CD4-positive, alpha-beta T cell (primary cell): ENCODE measurements around the gene FILIP1L. TPM values are rescaled to one million over a fixed set of nuclear protein-coding genes. Genes with fewer than 3 reads are reported as not detected.

ENCODE experiments used
- ATAC-seq: fragments of 200-7000 bp; cut with Tn5 transposase; one replicate; pipeline ENCODE4 v1.10.0; 2022; ENCODE audit warnings: mild to moderate bottlenecking; ENCODE audit not compliant: poor library complexity
- CTCF ChIA-PET: fragments of 350-600 bp; sonication (Branson Sonifier 250); formaldehyde crosslinking; loops from one replicate; lab custom pipeline; 2021; ENCODE audit warnings: antibody characterized with exemption, inconsistent platforms; lab: Charles Lee
- POLR2A ChIA-PET: fragments of 350-600 bp; sonication (Branson Sonifier 250); formaldehyde crosslinking; loops from one replicate; lab custom pipeline; 2021; ENCODE audit warnings: antibody characterized with exemption, inconsistent platforms; lab: Charles Lee
- DNase-seq, 14 experiments: peaks; one replicate each; pipeline ENCODE4 v3.0.0-alpha.2; 2013 to 2020; ENCODE audit warnings: mixed read lengths in 2 of 14
- H3K27ac ChIP-seq, 2 donors: one replicate each; pipeline versions ENCODE4 v1.5.1 to v1.7.0; 2013; ENCODE audit warnings: low read length in 2 of 2, low read depth in 1 of 2, mild to moderate bottlenecking in 1 of 2
- H3K27me3 ChIP-seq, 2 experiments: 1 replicate in 1 of 2; 2 replicates in 1 of 2; pipeline versions ENCODE4 v1.6.1 to v1.7.0; 2013; ENCODE audit warnings: low read length in 2 of 2, control low read depth in 1 of 2, mild to moderate bottlenecking in 1 of 2, moderate library complexity in 1 of 2; ENCODE audit not compliant: insufficient read depth in 2 of 2, control insufficient read depth in 1 of 2
- H3K36me3 ChIP-seq: one replicate; pipeline ENCODE4 v1.6.1; 2013; ENCODE audit warnings: low read length, control low read depth; ENCODE audit not compliant: insufficient read depth
- H3K4me1 ChIP-seq: one replicate; pipeline ENCODE4 v1.6.1; 2013; ENCODE audit warnings: low read length, control low read depth; ENCODE audit not compliant: insufficient read depth
- H3K4me3 ChIP-seq: one replicate; pipeline ENCODE4 v1.5.1; 2013; ENCODE audit warnings: mild to moderate bottlenecking, low read length, moderate library complexity
- H3K9me3 ChIP-seq, 2 experiments: 1 replicate in 1 of 2; 2 replicates in 1 of 2; pipeline versions ENCODE4 v1.6.1 to v1.7.0; 2013; ENCODE audit warnings: low read length in 2 of 2, mild to moderate bottlenecking in 2 of 2, control low read depth in 1 of 2, moderate library complexity in 1 of 2; ENCODE audit not compliant: control insufficient read depth in 1 of 2, insufficient read depth in 1 of 2
- H3K27ac Mint-ChIP-seq: one replicate; pipeline ENCODE4 v1.8.0; 2020; ENCODE audit warnings: mixed read lengths
- H3K27me3 Mint-ChIP-seq: one replicate; pipeline ENCODE4 v1.8.0; 2021; ENCODE audit warnings: mixed read lengths
- H3K36me3 Mint-ChIP-seq: one replicate; pipeline ENCODE4 v1.8.0; 2021; ENCODE audit warnings: low read depth, mixed read lengths
- H3K4me1 Mint-ChIP-seq: one replicate; pipeline ENCODE4 v1.8.0; 2021; ENCODE audit warnings: low read depth, mixed read lengths
- H3K4me3 Mint-ChIP-seq: one replicate; pipeline ENCODE4 v1.8.0; 2020; ENCODE audit warnings: mild to moderate bottlenecking, mixed read lengths
- H3K9me3 Mint-ChIP-seq: one replicate; pipeline ENCODE4 v1.8.0; 2020; ENCODE audit warnings: mixed read lengths
- intact Hi-C, 2 experiments: fragments of 100-400 bp; cut with DNase I in 1 of 2; cut with micrococcal nuclease in 1 of 2; formaldehyde crosslinking; loops; one replicate each; pipeline versions ENCODE4 v1.15.1 to v1.9.0; 2023 to 2025; cut with DNase I, micrococcal nuclease
- total RNA-seq, 174 experiments: library from RNA in 2 of 174; stranded (reverse) in 2 of 174; gene quantifications; one replicate each; pipeline ENCODE4 v1.2.3 and lab custom pipeline; 2021 to 2026
- TF ChIP-seq, protein P1 (sequence below): fragments of 200-600 bp; IDR thresholded peaks from one replicate; pipeline ENCODE4 v1.8.0; 2022; ENCODE audit warnings: antibody characterized with exemption, mild to moderate bottlenecking

Gene FILIP1L
- total RNA-seq, 2 experiments from 2014 or later, result 0.08 to 0.28 TPM

DNA sequence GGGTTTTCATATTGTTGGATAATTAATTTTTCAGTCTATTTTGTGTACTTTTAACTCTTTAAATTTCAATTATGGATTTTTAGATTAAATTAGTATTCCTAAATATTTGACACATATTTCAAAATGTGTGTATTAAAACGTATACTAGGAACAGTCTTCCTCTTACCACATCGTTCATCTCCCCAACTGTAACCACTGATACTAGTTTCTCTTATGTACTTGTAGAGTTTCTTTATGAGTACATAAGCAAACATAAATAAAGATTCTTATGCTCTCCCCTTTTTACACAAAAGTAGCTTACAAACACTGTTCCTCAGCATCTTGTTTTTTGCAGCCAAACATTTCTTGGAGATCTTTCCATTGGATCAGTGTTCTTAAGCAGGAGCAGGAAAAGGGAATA lies 250.7 kb downstream of the FILIP1L start:
- Histone ChIP-seq H3K9me3 (no peaks in the 10 kb centered on the region), H3K4me3 (no peak overlapping the region), H3K27me3 (no peaks in the 10 kb centered on the region), H3K36me3 (no peaks in the 10 kb centered on the region), H3K4me1 (peaks cover 6% of the 10 kb centered on the region), H3K27ac (no peak overlapping the region)
- peaks cover 41% of the 10 kb centered on the region for H3K4me1 Mint-ChIP-seq
- H3K27me3 Mint-ChIP-seq, result no peaks in the 10 kb centered on the region
- no peak overlapping the region for H3K27ac Mint-ChIP-seq
- H3K4me3 Mint-ChIP-seq, result no peak overlapping the region
- TF ChIP-seq, protein P1, sequence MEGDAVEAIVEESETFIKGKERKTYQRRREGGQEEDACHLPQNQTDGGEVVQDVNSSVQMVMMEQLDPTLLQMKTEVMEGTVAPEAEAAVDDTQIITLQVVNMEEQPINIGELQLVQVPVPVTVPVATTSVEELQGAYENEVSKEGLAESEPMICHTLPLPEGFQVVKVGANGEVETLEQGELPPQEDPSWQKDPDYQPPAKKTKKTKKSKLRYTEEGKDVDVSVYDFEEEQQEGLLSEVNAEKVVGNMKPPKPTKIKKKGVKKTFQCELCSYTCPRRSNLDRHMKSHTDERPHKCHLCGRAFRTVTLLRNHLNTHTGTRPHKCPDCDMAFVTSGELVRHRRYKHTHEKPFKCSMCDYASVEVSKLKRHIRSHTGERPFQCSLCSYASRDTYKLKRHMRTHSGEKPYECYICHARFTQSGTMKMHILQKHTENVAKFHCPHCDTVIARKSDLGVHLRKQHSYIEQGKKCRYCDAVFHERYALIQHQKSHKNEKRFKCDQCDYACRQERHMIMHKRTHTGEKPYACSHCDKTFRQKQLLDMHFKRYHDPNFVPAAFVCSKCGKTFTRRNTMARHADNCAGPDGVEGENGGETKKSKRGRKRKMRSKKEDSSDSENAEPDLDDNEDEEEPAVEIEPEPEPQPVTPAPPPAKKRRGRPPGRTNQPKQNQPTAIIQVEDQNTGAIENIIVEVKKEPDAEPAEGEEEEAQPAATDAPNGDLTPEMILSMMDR, result no peak
- intact Hi-C loops, result no loop called here
- ChIA-PET POLR2A (no interaction called here), CTCF (no interaction called here)
- no peaks in the 10 kb centered on the region for H3K9me3 Mint-ChIP-seq
- H3K36me3 Mint-ChIP-seq, result no peaks in the 10 kb centered on the region
- ATAC-seq (no peak), DNase-seq (no peak)

DNA sequence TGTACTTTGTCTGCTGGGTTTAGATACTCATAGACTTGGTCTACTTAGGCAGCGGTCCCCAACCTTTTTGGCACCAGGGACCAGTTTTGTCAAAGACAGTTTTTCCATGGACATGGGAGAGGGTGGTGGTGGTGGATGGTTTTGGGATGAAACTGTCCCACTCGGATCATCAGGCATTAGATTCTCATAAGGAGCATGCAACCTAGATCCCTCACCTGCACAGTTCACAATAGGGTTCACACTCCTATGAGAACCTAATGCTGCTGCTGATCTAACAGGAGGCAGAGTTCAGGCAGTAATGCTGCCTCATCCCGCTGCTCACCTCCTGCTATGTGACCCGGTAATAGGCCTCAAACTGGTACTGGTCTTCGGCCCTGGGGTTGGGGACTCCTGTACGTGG lies 251.3 kb downstream of the FILIP1L start:
- Histone ChIP-seq H3K36me3 (no peaks in the 10 kb centered on the region), H3K4me3 (no peak overlapping the region), H3K27me3 (no peaks in the 10 kb centered on the region), H3K9me3 (no peaks in the 10 kb centered on the region), H3K27ac (no peak overlapping the region), H3K4me1 (peaks cover 6% of the 10 kb centered on the region)
- TF ChIP-seq, protein P1, result no peak
- no peak overlapping the region for H3K27ac Mint-ChIP-seq
- CTCF ChIA-PET, result no interaction called here
- H3K4me3 Mint-ChIP-seq, result no peak overlapping the region
- POLR2A ChIA-PET, result no interaction called here
- peaks cover 37% of the 10 kb centered on the region for H3K4me1 Mint-ChIP-seq
- H3K27me3 Mint-ChIP-seq, result no peaks in the 10 kb centered on the region
- intact Hi-C loops, result no loop called here
- H3K9me3 Mint-ChIP-seq, result no peaks in the 10 kb centered on the region
- no peaks in the 10 kb centered on the region for H3K36me3 Mint-ChIP-seq
- ATAC-seq, result no peak
- no peak for DNase-seq

DNA sequence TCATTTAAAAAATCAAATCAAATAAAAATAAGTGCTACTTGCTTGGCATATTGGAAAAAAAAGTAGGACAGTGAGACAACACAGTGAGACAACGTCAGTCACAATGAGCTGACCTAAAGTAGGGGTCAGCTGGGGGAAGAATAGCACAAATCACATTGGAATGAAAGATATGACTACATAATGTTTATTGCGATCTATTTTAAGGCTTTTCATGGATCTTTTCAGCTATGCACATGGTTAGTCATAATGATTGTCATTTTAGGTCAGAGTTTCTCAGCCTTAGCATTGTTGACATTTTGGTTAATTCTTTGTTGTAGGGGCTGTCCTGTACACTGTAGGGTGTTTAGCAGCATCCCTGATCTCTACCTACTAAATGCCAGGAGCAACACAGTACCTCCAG lies 252.1 kb downstream of the FILIP1L start:
- peaks cover 6% of the 10 kb centered on the region for H3K4me1 ChIP-seq
- DNase-seq (no peak), ATAC-seq (no peak)
- Mint-ChIP-seq H3K36me3 (no peaks in the 10 kb centered on the region), H3K9me3 (no peaks in the 10 kb centered on the region), H3K4me1 (peaks cover 29% of the 10 kb centered on the region), H3K27me3 (no peaks in the 10 kb centered on the region), H3K4me3 (no peak overlapping the region), H3K27ac (no peak overlapping the region)
- no peaks in the 10 kb centered on the region for H3K27me3 ChIP-seq
- intact Hi-C loops, result no loop called here
- H3K27ac ChIP-seq, result no peak overlapping the region
- CTCF ChIA-PET, result no interaction called here
- TF ChIP-seq, protein P1, result no peak
- no peak overlapping the region for H3K4me3 ChIP-seq
- no peaks in the 10 kb centered on the region for H3K36me3 ChIP-seq
- H3K9me3 ChIP-seq, result no peaks in the 10 kb centered on the region
- POLR2A ChIA-PET, result no interaction called here
